ENCODE data around the gene FN1.

Gene FN1

GRCh38 chr2:215430528-215431187, 5.2 kb downstream of the FN1 start:
- Histone ChIP-seq H3K9me3 (ENCODE audit: control insufficient read depth, low read depth, low read length) (no peaks in the 10 kb centered on the region), H3K4me1 (ENCODE audit: control insufficient read depth, low read depth, low read length) (peaks cover 6% of the 10 kb centered on the region), H3K9ac (ENCODE audit: low read length) (no peak overlapping the region), H3K4me3 (ENCODE audit: low read length) (no peak overlapping the region), H3K36me3 (ENCODE audit: control insufficient read depth, low read depth, low read length) (peaks cover 16% of the 10 kb centered on the region), H3K27ac (ENCODE audit: low read length) (no peak overlapping the region), H3K27me3 (ENCODE audit: control insufficient read depth, insufficient read depth, low read length) (peaks cover 9% of the 10 kb centered on the region)

GRCh38 chr2:215429424-215429823, 6.4 kb downstream of the FN1 start:
- Histone ChIP-seq H3K36me3 (ENCODE audit: control insufficient read depth, low read depth, low read length) (peaks cover 21% of the 10 kb centered on the region), H3K9me3 (ENCODE audit: control insufficient read depth, low read depth, low read length) (no peaks in the 10 kb centered on the region), H3K27me3 (ENCODE audit: control insufficient read depth, insufficient read depth, low read length) (peaks cover under 1% of the 10 kb centered on the region)

GRCh38 chr2:215428060-215428910, 7.6 kb downstream of the FN1 start:
- Histone ChIP-seq H3K36me3 (ENCODE audit: control insufficient read depth, low read depth, low read length) (peaks cover 21% of the 10 kb centered on the region), H3K9ac (ENCODE audit: low read length) (no peak overlapping the region), H3K4me1 (ENCODE audit: control insufficient read depth, low read depth, low read length) (no peaks in the 10 kb centered on the region), H3K4me3 (ENCODE audit: low read length) (no peak overlapping the region), H3K9me3 (ENCODE audit: control insufficient read depth, low read depth, low read length) (no peaks in the 10 kb centered on the region), H3K27ac (ENCODE audit: low read length) (no peak overlapping the region), H3K27me3 (ENCODE audit: control insufficient read depth, insufficient read depth, low read length) (no peaks in the 10 kb centered on the region)

More at GRCh38 chr2:215429424-215429823, 6.4 kb downstream of the FN1 start:
- Histone ChIP-seq H3K9ac (ENCODE audit: low read length) (no peak overlapping the region), H3K4me1 (ENCODE audit: control insufficient read depth, low read depth, low read length) (no peaks in the 10 kb centered on the region), H3K4me3 (ENCODE audit: low read length) (no peak overlapping the region), H3K27ac (ENCODE audit: low read length) (no peak overlapping the region)

- H3K9ac ChIP-seq (ENCODE audit: low read length) = no peak overlapping the region
- H3K27me3 ChIP-seq (ENCODE audit: control insufficient read depth, insufficient read depth, low read length) = no peaks in the 10 kb centered on the region
- H3K36me3 ChIP-seq (ENCODE audit: control insufficient read depth, low read depth, low read length) = peaks cover 21% of the 10 kb centered on the region
- no peak overlapping the region for H3K27ac ChIP-seq (ENCODE audit: low read length)
- H3K4me1 ChIP-seq (ENCODE audit: control insufficient read depth, low read depth, low read length) = no peaks in the 10 kb centered on the region
- no peak overlapping the region for H3K4me3 ChIP-seq (ENCODE audit: low read length)
- no peaks in the 10 kb centered on the region for H3K9me3 ChIP-seq (ENCODE audit: control insufficient read depth, low read depth, low read length)
Observed at GRCh38 chr2:215427585-215427984, 8.3 kb downstream of the FN1 start.

GRCh38 chr2:215425021-215425782, 10.7 kb downstream of the FN1 start:
- H3K36me3 ChIP-seq (ENCODE audit: control insufficient read depth, low read depth, low read length) = peaks cover 26% of the 10 kb centered on the region
- H3K27me3 ChIP-seq (ENCODE audit: control insufficient read depth, insufficient read depth, low read length) = no peaks in the 10 kb centered on the region
- H3K27ac ChIP-seq (ENCODE audit: low read length) = no peak overlapping the region
- H3K9me3 ChIP-seq (ENCODE audit: control insufficient read depth, low read depth, low read length) = no peaks in the 10 kb centered on the region
- no peaks in the 10 kb centered on the region for H3K4me1 ChIP-seq (ENCODE audit: control insufficient read depth, low read depth, low read length)
- no peak overlapping the region for H3K4me3 ChIP-seq (ENCODE audit: low read length)
- no peak overlapping the region for H3K9ac ChIP-seq (ENCODE audit: low read length)

GRCh38 chr2:215423928-215424540, 11.8 kb downstream of the FN1 start:
- Histone ChIP-seq H3K9ac (ENCODE audit: low read length) (no peak overlapping the region), H3K9me3 (ENCODE audit: control insufficient read depth, low read depth, low read length) (no peaks in the 10 kb centered on the region), H3K27me3 (ENCODE audit: control insufficient read depth, insufficient read depth, low read length) (no peaks in the 10 kb centered on the region), H3K4me3 (ENCODE audit: low read length) (no peak overlapping the region), H3K4me1 (ENCODE audit: control insufficient read depth, low read depth, low read length) (no peaks in the 10 kb centered on the region), H3K27ac (ENCODE audit: low read length) (no peak overlapping the region), H3K36me3 (ENCODE audit: control insufficient read depth, low read depth, low read length) (peaks cover 20% of the 10 kb centered on the region)

GRCh38 chr2:215423234-215423633, 12.6 kb downstream of the FN1 start:
- Histone ChIP-seq H3K9me3 (ENCODE audit: control insufficient read depth, low read depth, low read length) (no peaks in the 10 kb centered on the region), H3K4me1 (ENCODE audit: control insufficient read depth, low read depth, low read length) (no peaks in the 10 kb centered on the region), H3K27ac (ENCODE audit: low read length) (no peak overlapping the region), H3K4me3 (ENCODE audit: low read length) (no peak overlapping the region), H3K36me3 (ENCODE audit: control insufficient read depth, low read depth, low read length) (peaks cover 24% of the 10 kb centered on the region), H3K27me3 (ENCODE audit: control insufficient read depth, insufficient read depth, low read length) (no peaks in the 10 kb centered on the region), H3K9ac (ENCODE audit: low read length) (no peak overlapping the region)

- Histone ChIP-seq H3K9me3 (ENCODE audit: control insufficient read depth, low read depth, low read length) (no peaks in the 10 kb centered on the region), H3K4me3 (ENCODE audit: low read length) (no peak overlapping the region), H3K27me3 (ENCODE audit: control insufficient read depth, insufficient read depth, low read length) (no peaks in the 10 kb centered on the region), H3K27ac (ENCODE audit: low read length) (no peak overlapping the region), H3K9ac (ENCODE audit: low read length) (no peak overlapping the region), H3K4me1 (ENCODE audit: control insufficient read depth, low read depth, low read length) (no peaks in the 10 kb centered on the region), H3K36me3 (ENCODE audit: control insufficient read depth, low read depth, low read length) (peaks cover 21% of the 10 kb centered on the region)
Observed at GRCh38 chr2:215422676-215423075, 13.2 kb downstream of the FN1 start.

GRCh38 chr2:215421859-215422461, 13.9 kb downstream of the FN1 start:
- Histone ChIP-seq H3K4me1 (ENCODE audit: control insufficient read depth, low read depth, low read length) (no peaks in the 10 kb centered on the region), H3K27ac (ENCODE audit: low read length) (no peak overlapping the region), H3K9me3 (ENCODE audit: control insufficient read depth, low read depth, low read length) (no peaks in the 10 kb centered on the region), H3K4me3 (ENCODE audit: low read length) (no peak overlapping the region), H3K36me3 (ENCODE audit: control insufficient read depth, low read depth, low read length) (peaks cover 21% of the 10 kb centered on the region), H3K9ac (ENCODE audit: low read length) (no peak overlapping the region), H3K27me3 (ENCODE audit: control insufficient read depth, insufficient read depth, low read length) (no peaks in the 10 kb centered on the region)

GRCh38 chr2:215420471-215420935, 15.4 kb downstream of the FN1 start:
- Histone ChIP-seq H3K27me3 (ENCODE audit: control insufficient read depth, insufficient read depth, low read length) (no peaks in the 10 kb centered on the region), H3K9me3 (ENCODE audit: control insufficient read depth, low read depth, low read length) (no peaks in the 10 kb centered on the region), H3K4me1 (ENCODE audit: control insufficient read depth, low read depth, low read length) (no peaks in the 10 kb centered on the region), H3K27ac (ENCODE audit: low read length) (no peak overlapping the region), H3K9ac (ENCODE audit: low read length) (no peak overlapping the region), H3K4me3 (ENCODE audit: low read length) (no peak overlapping the region), H3K36me3 (ENCODE audit: control insufficient read depth, low read depth, low read length) (peaks cover 21% of the 10 kb centered on the region)
